Nephron (organoid): ENCODE measurements around the gene TNFSF8.

Experiments used
- H3K27ac Mint-ChIP-seq, 3 experiments: 2 replicates each; pipeline ENCODE4 v1.8.0; 2020; ENCODE audit warnings: mixed read lengths in 3 of 3, mild to moderate bottlenecking in 2 of 3, moderate library complexity in 1 of 3
- H3K27me3 Mint-ChIP-seq: 2 replicates; pipeline ENCODE4 v1.8.0; 2021; ENCODE audit warnings: low read depth, mild to moderate bottlenecking, moderate library complexity, mixed read lengths
- H3K36me3 Mint-ChIP-seq: 2 replicates; pipeline ENCODE4 v1.8.0; 2020; ENCODE audit warnings: low read depth, mixed read lengths
- H3K4me1 Mint-ChIP-seq: 2 replicates; pipeline ENCODE4 v1.8.0; 2020; ENCODE audit warnings: mixed read lengths
- H3K4me3 Mint-ChIP-seq, 3 experiments: 2 replicates each; pipeline ENCODE4 v1.8.0; 2020; ENCODE audit warnings: mild to moderate bottlenecking in 3 of 3, mixed read lengths in 3 of 3, moderate library complexity in 2 of 3
- H3K9me3 Mint-ChIP-seq: 2 replicates; pipeline ENCODE4 v1.8.0; 2020; ENCODE audit warnings: mixed read lengths
- TF ChIP-seq, protein P1 (sequence below), 3 experiments: fragments of 200-600 bp; sonication (generic); IDR thresholded peaks; one replicate each; pipeline ENCODE4 v1.5.0; 2021; ENCODE audit warnings: antibody characterized with exemption in 3 of 3; ENCODE audit not compliant: unreplicated experiment in 3 of 3

The TNFSF8 gene

DNA sequence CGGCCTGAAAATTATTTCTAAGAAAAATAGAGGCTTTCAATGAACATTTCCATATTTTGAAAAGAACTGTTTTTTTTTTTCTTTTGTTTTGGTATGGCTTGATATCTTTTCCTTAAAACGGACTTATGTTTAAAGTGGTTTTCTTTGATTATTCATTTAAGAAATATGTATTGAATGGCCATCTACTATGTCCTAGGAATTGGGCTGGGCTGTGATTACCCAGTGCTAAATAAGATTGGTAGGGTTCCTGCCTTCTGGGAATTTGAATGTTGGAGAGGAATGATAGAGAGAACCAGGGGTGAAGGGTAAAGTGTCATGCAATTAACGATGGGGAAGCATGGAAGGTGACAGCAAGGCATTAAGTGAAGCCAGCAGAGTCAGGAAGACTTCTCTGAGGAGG lies 33.2 kb downstream of the TNFSF8 start:
- no peak overlapping the region for H3K27ac Mint-ChIP-seq
- no peaks in the 10 kb centered on the region for H3K9me3 Mint-ChIP-seq
- no peaks in the 10 kb centered on the region for H3K36me3 Mint-ChIP-seq
- H3K4me1 Mint-ChIP-seq, result peaks cover 9% of the 10 kb centered on the region
- no peak overlapping the region for H3K4me3 Mint-ChIP-seq
- TF ChIP-seq, protein P1, sequence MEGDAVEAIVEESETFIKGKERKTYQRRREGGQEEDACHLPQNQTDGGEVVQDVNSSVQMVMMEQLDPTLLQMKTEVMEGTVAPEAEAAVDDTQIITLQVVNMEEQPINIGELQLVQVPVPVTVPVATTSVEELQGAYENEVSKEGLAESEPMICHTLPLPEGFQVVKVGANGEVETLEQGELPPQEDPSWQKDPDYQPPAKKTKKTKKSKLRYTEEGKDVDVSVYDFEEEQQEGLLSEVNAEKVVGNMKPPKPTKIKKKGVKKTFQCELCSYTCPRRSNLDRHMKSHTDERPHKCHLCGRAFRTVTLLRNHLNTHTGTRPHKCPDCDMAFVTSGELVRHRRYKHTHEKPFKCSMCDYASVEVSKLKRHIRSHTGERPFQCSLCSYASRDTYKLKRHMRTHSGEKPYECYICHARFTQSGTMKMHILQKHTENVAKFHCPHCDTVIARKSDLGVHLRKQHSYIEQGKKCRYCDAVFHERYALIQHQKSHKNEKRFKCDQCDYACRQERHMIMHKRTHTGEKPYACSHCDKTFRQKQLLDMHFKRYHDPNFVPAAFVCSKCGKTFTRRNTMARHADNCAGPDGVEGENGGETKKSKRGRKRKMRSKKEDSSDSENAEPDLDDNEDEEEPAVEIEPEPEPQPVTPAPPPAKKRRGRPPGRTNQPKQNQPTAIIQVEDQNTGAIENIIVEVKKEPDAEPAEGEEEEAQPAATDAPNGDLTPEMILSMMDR (IDR thresholded peaks at IDR 0.05; ENCODE audit: unreplicated experiment in 3 of 3), result no peak
- no peaks in the 10 kb centered on the region for H3K27me3 Mint-ChIP-seq

DNA sequence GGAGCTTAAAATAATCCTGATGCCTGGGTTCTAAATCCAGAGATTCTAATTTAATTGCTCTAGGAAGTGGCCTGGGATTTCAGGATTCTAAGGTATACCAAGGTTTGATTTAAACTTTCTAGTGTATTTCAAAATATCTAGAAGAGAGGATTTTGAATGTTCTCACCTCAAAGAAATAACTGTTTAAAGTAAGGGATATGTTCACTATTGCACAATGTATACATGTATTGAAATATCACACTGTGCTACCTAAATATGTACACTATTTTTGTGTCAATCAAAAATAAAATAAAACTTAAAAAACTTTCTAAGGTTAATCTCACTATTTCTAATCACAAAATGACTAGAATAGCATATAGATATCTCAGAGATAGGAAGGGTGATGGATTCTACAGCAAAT lies 34.0 kb downstream of the TNFSF8 start:
- Mint-ChIP-seq H3K9me3 (peaks cover 1% of the 10 kb centered on the region), H3K27me3 (no peaks in the 10 kb centered on the region), H3K36me3 (no peaks in the 10 kb centered on the region), H3K4me1 (peaks cover 9% of the 10 kb centered on the region), H3K4me3 (no peak overlapping the region), H3K27ac (no peak overlapping the region)
- TF ChIP-seq, protein P1 (IDR thresholded peaks at IDR 0.05; ENCODE audit: unreplicated experiment in 3 of 3), result no peak

DNA sequence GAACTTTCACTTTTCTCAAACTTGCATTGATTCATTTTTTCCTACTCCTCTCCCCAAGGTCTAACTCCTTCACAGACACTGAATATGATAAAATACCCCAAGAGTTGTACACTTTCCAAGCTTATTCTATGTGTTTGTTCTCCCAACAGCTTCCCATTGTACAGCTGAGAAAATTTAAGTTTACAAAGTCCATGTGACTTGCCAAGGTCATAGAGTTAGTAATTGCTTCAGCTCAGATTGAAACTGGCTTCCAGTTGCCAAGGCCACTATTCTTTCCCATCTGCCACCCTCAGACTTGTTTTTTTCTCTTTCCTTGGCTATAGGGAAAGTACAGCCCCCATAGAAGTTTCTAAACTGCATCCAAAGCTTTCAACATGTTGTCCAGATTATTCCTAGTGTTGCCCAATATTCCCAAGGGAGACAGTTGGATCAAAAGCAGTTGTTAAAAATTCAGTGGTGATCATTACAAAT lies 34.8 kb downstream of the TNFSF8 start:
- Mint-ChIP-seq H3K4me3 (no peak overlapping the region), H3K36me3 (no peaks in the 10 kb centered on the region), H3K4me1 (peaks cover 9% of the 10 kb centered on the region), H3K27me3 (no peaks in the 10 kb centered on the region), H3K27ac (peak overlapping the region; percentile 51 to 83 (median 73)), H3K9me3 (peaks cover 2% of the 10 kb centered on the region)
- TF ChIP-seq, protein P1 (IDR thresholded peaks at IDR 0.05; ENCODE audit: unreplicated experiment in 3 of 3), result no peak

DNA sequence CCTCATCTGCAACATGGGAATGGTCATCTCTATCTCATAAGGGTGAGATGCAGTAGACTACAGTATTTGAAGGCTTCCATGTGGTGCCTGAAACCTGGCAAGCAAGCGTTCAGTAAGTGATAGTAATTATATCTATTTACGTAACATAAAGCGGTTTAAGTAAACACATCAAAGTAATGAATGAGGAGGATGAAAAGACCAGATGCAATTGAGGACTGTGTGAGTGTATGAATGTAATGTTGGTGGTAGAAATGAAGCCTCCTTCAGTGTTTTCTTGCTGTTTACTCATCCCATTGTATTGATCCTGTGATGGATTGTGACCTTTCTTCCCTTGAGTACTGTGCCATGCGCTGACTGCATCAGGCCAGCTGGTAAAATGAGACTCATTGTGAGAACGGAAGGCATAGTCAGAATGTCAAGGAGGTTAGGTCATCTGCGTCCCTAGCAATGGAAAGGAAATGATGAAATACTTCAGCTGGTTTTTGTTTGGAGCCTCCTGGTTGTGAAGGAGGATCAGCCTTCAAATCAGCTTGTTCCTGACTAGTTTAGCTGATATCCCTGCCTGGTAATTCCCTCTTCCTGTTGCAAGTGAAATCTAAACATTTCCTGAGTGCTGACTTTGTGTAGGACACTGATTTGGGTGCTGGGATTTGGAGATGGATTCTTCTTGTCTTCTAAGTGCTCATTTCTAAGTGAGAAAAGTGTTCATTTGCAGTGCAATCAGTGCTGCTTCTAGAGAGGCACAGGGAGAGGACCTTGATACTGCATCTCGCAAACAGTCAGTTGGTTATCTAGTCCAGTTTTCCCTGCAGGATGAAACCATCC lies 35.6 kb downstream of the TNFSF8 start:
- Mint-ChIP-seq H3K9me3 (peaks cover 2% of the 10 kb centered on the region), H3K27ac (peak overlapping the region; percentile 51 to 83 (median 73)), H3K4me1 (peaks cover 9% of the 10 kb centered on the region), H3K36me3 (no peaks in the 10 kb centered on the region), H3K4me3 (no peak overlapping the region), H3K27me3 (no peaks in the 10 kb centered on the region)
- TF ChIP-seq, protein P1 (IDR thresholded peaks at IDR 0.05; ENCODE audit: unreplicated experiment in 3 of 3), result no peak

DNA sequence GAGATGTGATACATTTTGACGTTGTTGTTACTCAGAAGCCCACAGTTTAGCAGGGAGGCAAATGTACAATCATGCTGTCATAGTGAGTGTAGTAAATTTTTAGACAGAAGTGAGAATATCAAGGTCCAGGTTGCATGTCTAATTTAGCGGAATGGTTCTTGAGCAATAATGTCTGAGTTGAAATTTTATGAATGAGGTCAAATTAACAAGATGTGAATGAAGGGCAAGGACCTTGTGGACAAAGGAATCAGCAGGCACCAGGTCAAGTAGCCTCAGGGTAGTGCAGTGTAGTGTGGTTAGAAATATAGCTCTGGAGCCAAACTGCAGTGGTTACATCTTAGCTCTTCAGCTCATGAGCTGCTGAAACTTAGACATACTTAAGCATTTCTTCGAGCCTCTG lies 36.2 kb downstream of the TNFSF8 start:
- Mint-ChIP-seq H3K4me3 (no peak overlapping the region), H3K36me3 (no peaks in the 10 kb centered on the region), H3K9me3 (peaks cover 2% of the 10 kb centered on the region), H3K4me1 (peaks cover 9% of the 10 kb centered on the region), H3K27me3 (no peaks in the 10 kb centered on the region), H3K27ac (peak overlapping the region in 1 of 3 experiments; percentile 0)
- TF ChIP-seq, protein P1 (IDR thresholded peaks at IDR 0.05; ENCODE audit: unreplicated experiment in 3 of 3), result no peak
